Measurements from ENCODE around the gene VSIG10. TPM values are rescaled to one million over a fixed set of nuclear protein-coding genes. Genes with fewer than 3 reads are reported as not detected.

The VSIG10 gene
- total and polyA plus RNA-seq, 2 of the 4 experiments (the other 2 are of a cell fraction) = 5.9 to 10.0 TPM

DNA sequence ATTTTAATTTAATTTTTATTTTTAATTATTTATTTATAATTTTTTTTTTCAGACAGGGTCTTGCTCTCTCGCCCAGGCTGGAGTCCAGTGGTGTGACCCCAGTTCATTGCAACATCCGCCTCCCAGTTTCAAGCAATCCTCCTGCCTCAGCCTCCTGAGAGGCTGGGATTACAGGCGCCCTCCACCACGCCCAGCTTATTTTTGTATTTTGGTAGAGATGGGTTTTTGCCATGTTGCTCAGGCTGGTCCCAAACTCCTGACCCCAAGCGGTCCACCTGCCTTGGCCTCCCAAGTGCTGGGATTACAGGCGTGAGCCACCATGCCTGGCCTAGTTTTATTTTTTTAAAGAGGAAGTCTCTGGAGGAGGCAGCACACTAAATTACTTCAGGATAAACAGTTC lies 18.5 kb upstream of the VSIG10 start:
- Histone ChIP-seq H4K91ac (ENCODE audit: insufficient read depth, low read depth, low read length) (no peak overlapping the region), H3K27ac (ENCODE audit: insufficient read depth, low read length) (no peak overlapping the region), H3K4me3 (ENCODE audit: insufficient read depth, low read depth, low read length) (no peak overlapping the region), H3K9me3 (ENCODE audit: control insufficient read depth, insufficient read depth, low read length) (no peaks in the 10 kb centered on the region), H2BK20ac (ENCODE audit: low read depth, low read length) (no peak overlapping the region), H3K4ac (ENCODE audit: low read depth, low read length) (no peak overlapping the region), H3K23ac (ENCODE audit: low read depth, low read length) (no peak overlapping the region), H3K56ac (ENCODE audit: extremely low read depth, insufficient read depth, low read length) (no peak overlapping the region), H3K18ac (ENCODE audit: low read depth, low read length) (no peak overlapping the region), H4K5ac (ENCODE audit: low read depth, low read length) (no peak overlapping the region), H2BK5ac (ENCODE audit: low read depth, low read length, poor library complexity, severe bottlenecking) (no peak overlapping the region), H3K36me3 (ENCODE audit: control insufficient read depth, insufficient read depth, low read length) (no peaks in the 10 kb centered on the region), H3K4me2 (ENCODE audit: low read depth, low read length) (no peak overlapping the region), H4K20me1 (ENCODE audit: insufficient read depth, low read length) (no peaks in the 10 kb centered on the region), H2BK120ac (ENCODE audit: low read depth, low read length) (no peak overlapping the region), H2AK9ac (replicated peaks; ENCODE audit: low read depth, low read length, poor library complexity) (no peak overlapping the region), H2BK15ac (ENCODE audit: low read depth, low read length) (no peak overlapping the region), H3K27me3 (ENCODE audit: control insufficient read depth, insufficient read depth, low read length) (no peaks in the 10 kb centered on the region), H4K8ac (ENCODE audit: low read depth in 2 of 2, low read length in 2 of 2) (no peak overlapping the region), H3K79me1 (ENCODE audit: low read depth in 1 of 2, low read length in 2 of 2) (no peaks in the 10 kb centered on the region), H3K14ac (replicated peaks; ENCODE audit: low read depth, low read length) (no peak overlapping the region), H3K4me1 (ENCODE audit: control insufficient read depth, insufficient read depth, low read length) (peaks cover 2% of the 10 kb centered on the region; the same call in 1 of the 2 replicates), H2AFZ (replicated peaks; ENCODE audit: low read length, poor library complexity) (no peak overlapping the region), H3K9ac (ENCODE audit: low read depth, low read length) (no peak overlapping the region), H3K9me1 (ENCODE audit: insufficient read depth, low read length) (no peaks in the 10 kb centered on the region), H2AK5ac (ENCODE audit: low read depth, low read length) (no peak overlapping the region)
- WGBS, 2 experiments (ENCODE audit: extremely low coverage in 2 of 2, insufficient read length in 1 of 2) = no CpG with 5 or more reads among the region's 6 CpGs
- no peak for ATAC-seq (ENCODE audit: low read depth)
- ChIA-PET POLR2A (ENCODE audit: unreplicated experiment) (no interaction called here), CTCF (interaction anchor here (1.8 kb wide), 1 partner anchor 253 kb away, joined by 9 read pairs; no protein-coding TSS in a partner anchor)
- no peak for DNase-seq
- dilution Hi-C loops (cut with HindIII; ENCODE audit: low sequenced_read_pairs, unreplicated experiment) (no loop called here), in situ Hi-C loops (cut with MboI; ENCODE audit: low sequenced_read_pairs) (no loop called here), intact Hi-C loops (cut with micrococcal nuclease) (loop anchor here (5.0 kb wide), 1 partner anchor 245 kb away; no protein-coding TSS in a partner anchor)
- no TSS peak for BruUV-seq (replicated peaks)
- TF ChIP-seq FOS (IDR thresholded peaks at IDR 0.05; ENCODE audit: low read depth, low read length) (no peak), RAD21 (IDR thresholded peaks at IDR 0.05; ENCODE audit: low read length) (no peak), POLR2A (IDR thresholded peaks at IDR 0.05; ENCODE audit: low read depth, low read length) (no peak)

Measured in IMR-90 (cell line).